ENCODE results near the gene NHSL2.

GRCh38 chrX:72018277-72019112 is 107.8 kb downstream of the NHSL2 start:
- TF ChIP-seq CTCF (conservative IDR thresholded peaks at IDR 0.05; ENCODE audit: low read length) = peak; percentile 57
- TF ChIP-seq EZH2phosphoT487 (IDR thresholded peaks at IDR 0.05; ENCODE audit: borderline replicate concordance, low read depth, low read length) = no peak
